Testis (tissue), 2 donors: ENCODE results near the gene GRK3.

Experiments used
- POLR2A ChIP-seq: fragments of 450-650 bp; IDR thresholded peaks from one replicate; pipeline ENCODE4 v1.6.1; 2017; ENCODE audit warnings: antibody characterized with exemption, mild to moderate bottlenecking, moderate library complexity
- TF ChIP-seq, protein P1 (sequence below), 3 experiments: fragments of 450-650 bp in 2 of 3; fragments of 200-600 bp in 1 of 3; sonication (generic) in 1 of 3; IDR thresholded peaks; one replicate each; pipeline ENCODE4 v1.5.1; 2016 to 2019; ENCODE audit warnings: antibody characterized with exemption in 3 of 3, mild to moderate bottlenecking in 2 of 3, moderate library complexity in 1 of 3

DNA sequence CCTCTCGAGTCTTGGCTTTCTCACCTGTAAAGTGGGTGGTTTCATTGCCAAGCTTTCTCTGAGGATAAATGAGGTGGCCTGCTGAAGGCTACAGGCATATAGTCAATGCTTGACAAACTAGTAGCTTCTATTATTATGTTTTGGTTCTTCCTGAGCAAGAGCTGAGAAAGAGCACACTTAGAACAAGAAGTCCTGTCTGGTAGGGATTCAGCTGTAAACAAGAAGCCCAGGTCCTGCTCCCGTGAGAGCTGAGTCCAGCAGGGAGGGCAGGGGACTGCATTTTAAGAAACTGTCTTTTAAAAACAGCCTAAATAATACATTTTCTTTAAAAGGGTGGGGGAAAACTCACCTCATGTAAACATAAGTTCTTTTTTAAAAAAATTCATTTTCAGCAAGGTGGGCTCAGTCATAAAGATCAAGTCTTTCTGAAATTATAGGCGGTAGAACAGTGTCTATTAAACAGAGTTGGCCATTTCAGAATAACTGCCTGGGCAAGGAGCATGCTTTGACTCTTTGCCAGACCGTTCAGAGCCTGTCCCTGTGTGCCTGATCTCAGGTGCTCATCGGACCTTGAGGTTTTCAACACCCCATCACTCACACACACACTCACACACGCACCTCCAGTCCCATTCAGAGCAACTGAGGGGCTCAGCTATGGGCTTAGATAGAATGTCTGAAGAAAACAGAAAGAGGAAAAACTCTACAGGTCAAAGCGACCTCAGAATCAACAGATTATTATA lies 148.4 kb downstream of the GRK3 start:
- TF ChIP-seq POLR2A: no peak
- TF ChIP-seq, protein P1, sequence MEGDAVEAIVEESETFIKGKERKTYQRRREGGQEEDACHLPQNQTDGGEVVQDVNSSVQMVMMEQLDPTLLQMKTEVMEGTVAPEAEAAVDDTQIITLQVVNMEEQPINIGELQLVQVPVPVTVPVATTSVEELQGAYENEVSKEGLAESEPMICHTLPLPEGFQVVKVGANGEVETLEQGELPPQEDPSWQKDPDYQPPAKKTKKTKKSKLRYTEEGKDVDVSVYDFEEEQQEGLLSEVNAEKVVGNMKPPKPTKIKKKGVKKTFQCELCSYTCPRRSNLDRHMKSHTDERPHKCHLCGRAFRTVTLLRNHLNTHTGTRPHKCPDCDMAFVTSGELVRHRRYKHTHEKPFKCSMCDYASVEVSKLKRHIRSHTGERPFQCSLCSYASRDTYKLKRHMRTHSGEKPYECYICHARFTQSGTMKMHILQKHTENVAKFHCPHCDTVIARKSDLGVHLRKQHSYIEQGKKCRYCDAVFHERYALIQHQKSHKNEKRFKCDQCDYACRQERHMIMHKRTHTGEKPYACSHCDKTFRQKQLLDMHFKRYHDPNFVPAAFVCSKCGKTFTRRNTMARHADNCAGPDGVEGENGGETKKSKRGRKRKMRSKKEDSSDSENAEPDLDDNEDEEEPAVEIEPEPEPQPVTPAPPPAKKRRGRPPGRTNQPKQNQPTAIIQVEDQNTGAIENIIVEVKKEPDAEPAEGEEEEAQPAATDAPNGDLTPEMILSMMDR (IDR thresholded peaks at IDR 0.05): no peak
